AG09309 (cell line): ENCODE results near the gene PPARG.

Source experiments
- DNase-seq: peaks from one replicate; pipeline ENCODE4 v3.0.0-alpha.2; 2010; ENCODE audit warnings: low read depth
- H3K4me3 ChIP-seq: 2 replicates; pipeline ENCODE4 v1.5.1; 2011; ENCODE audit warnings: mild to moderate bottlenecking, low read depth, low read length, moderate library complexity; ENCODE audit not compliant: control insufficient read depth
- CTCF ChIP-seq: IDR thresholded peaks from 2 replicates; pipeline ENCODE4 v1.5.1; 2011; ENCODE audit warnings: mild to moderate bottlenecking, low read depth, low read length, inconsistent platforms; ENCODE audit not compliant: insufficient read depth, control insufficient read depth; ENCODE audit errors: missing control alignments

Gene PPARG

DNA sequence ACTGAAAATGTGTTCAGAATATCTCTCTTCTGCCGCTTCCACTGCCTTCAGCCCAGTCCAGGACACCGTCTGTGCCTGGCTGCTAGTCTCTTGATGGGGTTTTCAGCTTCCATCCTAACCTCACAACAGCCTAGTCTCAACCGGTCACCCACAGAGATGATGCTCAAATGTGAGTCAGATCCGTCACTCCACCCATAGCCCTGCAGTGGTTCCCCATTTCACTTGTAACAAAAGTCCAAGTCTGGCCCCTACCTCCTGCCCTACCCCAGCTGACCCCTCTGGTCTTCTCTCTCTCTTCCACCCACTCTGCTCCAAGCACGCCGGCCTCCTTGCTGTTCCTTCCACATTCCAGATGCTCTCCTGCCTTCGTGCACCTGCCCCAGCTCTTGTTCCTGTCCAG lies 68.1 kb downstream of the PPARG start:
- DNase-seq = no peak
- no peak overlapping the region for H3K4me3 ChIP-seq

GRCh38 chr3:12357456-12357855 lies 68.6 kb downstream of the PPARG start:
- no peak for TF ChIP-seq CTCF
- H3K4me3 ChIP-seq = no peak overlapping the region
- DNase-seq = no peak

More for the DNA sequence above, 68.1 kb downstream of the PPARG start:
- no peak for TF ChIP-seq CTCF

- no peak for DNase-seq
- no peak for TF ChIP-seq CTCF
- H3K4me3 ChIP-seq = no peak overlapping the region
These were observed 74.7 kb downstream of the PPARG start for GRCh38 chr3:12363397-12364195.

- H3K4me3 ChIP-seq = no peak overlapping the region
- TF ChIP-seq CTCF = no peak
- DNase-seq = no peak
These were observed 78.5 kb downstream of the PPARG start for GRCh38 chr3:12367346-12367745.

- no peak for TF ChIP-seq CTCF
- no peak for DNase-seq
- H3K4me3 ChIP-seq = no peak overlapping the region
These were observed 80.2 kb downstream of the PPARG start for GRCh38 chr3:12369029-12369428.

DNA sequence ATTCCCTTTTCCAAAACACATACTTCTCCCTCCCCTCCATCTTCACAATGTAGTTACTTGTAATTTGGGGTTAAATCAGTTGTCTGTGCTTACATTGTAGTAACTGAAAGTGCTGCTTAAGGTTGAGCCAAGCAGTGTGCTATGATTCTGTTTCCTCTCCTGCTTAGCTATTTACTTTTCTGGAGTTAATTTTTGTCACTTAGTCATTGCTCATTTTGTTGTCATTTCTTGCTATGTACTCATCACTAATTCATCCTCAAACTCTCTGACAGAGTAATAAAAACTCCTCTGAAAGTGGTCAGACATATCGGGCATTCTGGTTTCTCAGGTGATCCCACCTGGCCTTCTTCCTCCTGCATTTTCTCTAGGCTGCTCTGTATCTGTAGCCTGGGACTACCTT lies 80.7 kb downstream of the PPARG start:
- no peak for TF ChIP-seq CTCF
- H3K4me3 ChIP-seq = no peak overlapping the region
- no peak for DNase-seq
